IMR-90 (cell line): Measurements from ENCODE around the gene NT5DC1. TPM values are rescaled to one million over a fixed set of nuclear protein-coding genes. Genes with fewer than 3 reads are reported as not detected.

Source experiments
- ATAC-seq: fragments of 200-7000 bp; cut with Tn5 transposase; 2 replicates; pipeline ENCODE4 v1.9.1; 2020; ENCODE audit warnings: low read depth, mild to moderate bottlenecking, moderate library complexity
- BruUV-seq: library from RNA; stranded (reverse); fragments of 400-500 nt; replicated peaks from 2 replicates; lab custom pipeline; 2021; lab: Mats Ljungman, UMichigan
- CTCF ChIA-PET: fragments of 300-600 bp; formaldehyde crosslinking; extraction: SDS; loops from one replicate; lab custom pipeline; 2021; ENCODE audit warnings: antibody characterized with exemption; lab: Yijun Ruan, JAX
- POLR2A ChIA-PET: fragments of 300-600 bp; sonication (Branson Sonifier 250); formaldehyde crosslinking; loops from one replicate; lab custom pipeline; 2022; ENCODE audit warnings: antibody characterized with exemption; ENCODE audit not compliant: unreplicated experiment; lab: Charles Lee
- DNase-seq: peaks from one replicate; pipeline ENCODE4 v3.0.0; 2013
- H2AFZ ChIP-seq: replicated peaks from 2 replicates; pipeline ENCODE3; 2013; ENCODE audit warnings: low read length, mild to moderate bottlenecking; ENCODE audit not compliant: poor library complexity
- H2AK5ac ChIP-seq: 2 replicates; pipeline ENCODE4 v1.6.1; 2013; ENCODE audit warnings: low read depth, low read length, inconsistent platforms
- H2AK9ac ChIP-seq: replicated peaks from 2 replicates; pipeline ENCODE3; 2013; ENCODE audit warnings: mild to moderate bottlenecking, low read depth, low read length, moderate library complexity; ENCODE audit not compliant: poor library complexity
- H2BK120ac ChIP-seq: 2 replicates; pipeline ENCODE4 v1.6.1; 2013; ENCODE audit warnings: low read depth, low read length, inconsistent platforms
- H2BK15ac ChIP-seq: 3 replicates; pipeline ENCODE4 v1.6.1; 2013; ENCODE audit warnings: low read depth, low read length, inconsistent platforms
- H2BK20ac ChIP-seq: 2 replicates; pipeline ENCODE4 v1.6.1; 2013; ENCODE audit warnings: low read depth, mild to moderate bottlenecking, inconsistent platforms, low read length, moderate library complexity
- H2BK5ac ChIP-seq: 2 replicates; pipeline ENCODE4 v1.6.1; 2013; ENCODE audit warnings: mild to moderate bottlenecking, low read depth, low read length, inconsistent platforms; ENCODE audit not compliant: poor library complexity, severe bottlenecking
- H3K14ac ChIP-seq: replicated peaks from 2 replicates; pipeline ENCODE4 v1.6.1; 2013; ENCODE audit warnings: low read depth, low read length, inconsistent platforms
- H3K18ac ChIP-seq: 2 replicates; pipeline ENCODE4 v1.6.1; 2013; ENCODE audit warnings: low read depth, low read length, control low read depth
- H3K23ac ChIP-seq: 2 replicates; pipeline ENCODE4 v1.6.1; 2013; ENCODE audit warnings: low read depth, low read length, inconsistent platforms
- H3K27ac ChIP-seq: 2 replicates; pipeline ENCODE4 v1.5.1; 2013; ENCODE audit warnings: mild to moderate bottlenecking, control low read depth, low read length; ENCODE audit not compliant: insufficient read depth
- H3K27me3 ChIP-seq: 2 replicates; pipeline ENCODE4 v1.6.1; 2013; ENCODE audit warnings: low read length; ENCODE audit not compliant: control insufficient read depth, insufficient read depth
- H3K36me3 ChIP-seq: 2 replicates; pipeline ENCODE4 v1.6.1; 2013; ENCODE audit warnings: low read length, mixed read lengths; ENCODE audit not compliant: control insufficient read depth, insufficient read depth
- H3K4ac ChIP-seq: 2 replicates; pipeline ENCODE4 v1.6.1; 2013; ENCODE audit warnings: low read depth, low read length, inconsistent platforms
- H3K4me1 ChIP-seq: 2 replicates; pipeline ENCODE4 v1.6.1; 2013; ENCODE audit warnings: low read length, mixed read lengths; ENCODE audit not compliant: control insufficient read depth, insufficient read depth
- H3K4me2 ChIP-seq: 2 replicates; pipeline ENCODE4 v1.6.1; 2013; ENCODE audit warnings: low read depth, mild to moderate bottlenecking, control low read depth, low read length, moderate library complexity
- H3K4me3 ChIP-seq: 2 replicates; pipeline ENCODE4 v1.5.1; 2013; ENCODE audit warnings: low read depth, mild to moderate bottlenecking, control low read depth, low read length, moderate library complexity; ENCODE audit not compliant: insufficient read depth
- H3K56ac ChIP-seq: 2 replicates; pipeline ENCODE4 v1.6.1; 2013; ENCODE audit warnings: low read length, inconsistent platforms; ENCODE audit not compliant: insufficient read depth; ENCODE audit errors: extremely low read depth
- H3K79me1 ChIP-seq, 2 experiments: 2 replicates each; pipeline ENCODE4 v1.6.1; 2013; ENCODE audit warnings: low read length in 2 of 2, inconsistent platforms in 1 of 2, low read depth in 1 of 2
- H3K9ac ChIP-seq: 2 replicates; pipeline ENCODE4 v1.6.1; 2013; ENCODE audit warnings: low read depth, low read length, control low read depth
- H3K9me1 ChIP-seq: 2 replicates; pipeline ENCODE4 v1.6.1; 2013; ENCODE audit warnings: low read length, inconsistent platforms; ENCODE audit not compliant: insufficient read depth
- H3K9me3 ChIP-seq: 2 replicates; pipeline ENCODE4 v1.6.1; 2013; ENCODE audit warnings: low read length; ENCODE audit not compliant: control insufficient read depth, insufficient read depth
- H4K20me1 ChIP-seq: 2 replicates; pipeline ENCODE4 v1.6.1; 2013; ENCODE audit warnings: low read length, inconsistent platforms; ENCODE audit not compliant: insufficient read depth
- H4K5ac ChIP-seq: 2 replicates; pipeline ENCODE4 v1.6.1; 2013; ENCODE audit warnings: mild to moderate bottlenecking, low read depth, low read length, control low read depth
- H4K8ac ChIP-seq, 2 experiments: 2 replicates each; pipeline ENCODE4 v1.6.1; 2013; ENCODE audit warnings: low read depth in 2 of 2, low read length in 2 of 2, control low read depth in 1 of 2, inconsistent platforms in 1 of 2
- H4K91ac ChIP-seq: 2 replicates; pipeline ENCODE4 v1.6.1; 2013; ENCODE audit warnings: low read depth, low read length, inconsistent platforms; ENCODE audit not compliant: insufficient read depth
- CHD1 ChIP-seq: IDR thresholded peaks from 2 replicates; pipeline ENCODE4 v1.6.1; 2012; ENCODE audit warnings: low read depth, low read length, improper control_type of control experiment
- FOS ChIP-seq: fragments of 150-350 bp; IDR thresholded peaks from 2 replicates; pipeline ENCODE4 v1.6.1; 2016; ENCODE audit warnings: low read depth, low read length
- MAFK ChIP-seq: IDR thresholded peaks from 2 replicates; pipeline ENCODE4 v1.6.1; 2012; ENCODE audit warnings: low read depth, low read length, improper control_type of control experiment
- POLR2A ChIP-seq: IDR thresholded peaks from 2 replicates; pipeline ENCODE4 v1.6.1; 2012; ENCODE audit warnings: mild to moderate bottlenecking, low read depth, low read length
- RAD21 ChIP-seq: IDR thresholded peaks from 2 replicates; pipeline ENCODE4 v1.6.1; 2012; ENCODE audit warnings: low read length, improper control_type of control experiment
- RCOR1 ChIP-seq: IDR thresholded peaks from 2 replicates; pipeline ENCODE4 v1.6.1; 2012; ENCODE audit warnings: mild to moderate bottlenecking, low read length, improper control_type of control experiment; ENCODE audit not compliant: insufficient replicate concordance
- RFX5 ChIP-seq: IDR thresholded peaks from 2 replicates; pipeline ENCODE4 v1.8.0; 2012; ENCODE audit warnings: low read depth, mild to moderate bottlenecking, low read length, moderate library complexity
- SMC3 ChIP-seq: fragments of 150-350 bp; IDR thresholded peaks from 2 replicates; pipeline ENCODE4 v1.6.1; 2016; ENCODE audit warnings: low read depth, mild to moderate bottlenecking, antibody characterized with exemption, low read length, moderate library complexity
- WGBS, 2 experiments: methylation state at CpG; one replicate each; pipeline versions ENCODE4 v1.1.5 to v1.1.7; 2013; ENCODE audit warnings: missing lambda C conversion rate in 2 of 2; ENCODE audit not compliant: insufficient read length in 1 of 2; ENCODE audit errors: extremely low coverage in 2 of 2; 5-methylcytosine and 5-hydroxymethylcytosine counted together
- dilution Hi-C: fragments of 300-500 bp; cut with HindIII; formaldehyde crosslinking; loops from one replicate; pipeline ENCODE4 v1.14.3; 2018; ENCODE audit warnings: low sequenced_read_pairs; ENCODE audit not compliant: unreplicated experiment
- in situ Hi-C: fragments of 300-500 bp; cut with MboI; formaldehyde crosslinking; loops from 3 replicates; pipeline ENCODE4 v1.14.3; 2019; ENCODE audit warnings: low sequenced_read_pairs, inconsistent platforms, mixed read lengths
- intact Hi-C: fragments of 100-400 bp; cut with micrococcal nuclease; formaldehyde crosslinking; loops from 2 replicates; pipeline ENCODE4 v1.10.0; 2022
- polyA plus RNA-seq, 3 experiments: library from polyadenylated mRNA; depleted of rRNA; stranded (reverse); fragments of >200 nt; gene quantifications; 2 replicates each; pipeline ENCODE4 v1.2.3, GENCODE V29; 2012; ENCODE audit warnings: low replicate concordance in 1 of 3
- total RNA-seq: library from RNA; depleted of rRNA; stranded (reverse); fragments of >200 nt; gene quantifications from 2 replicates; pipeline ENCODE4 v1.2.3, GENCODE V29; 2012
- TF ChIP-seq, protein P1 (sequence below): fragments of 150-350 bp; IDR thresholded peaks from 2 replicates; pipeline ENCODE4 v1.6.1; 2017; ENCODE audit warnings: mild to moderate bottlenecking, antibody characterized with exemption, low read length, low read depth
- TF ChIP-seq, protein P2 (sequence below): fragments of 150-350 bp; IDR thresholded peaks from 2 replicates; pipeline ENCODE4 v1.6.1; 2016; ENCODE audit warnings: low read depth, mild to moderate bottlenecking, low read length, moderate library complexity, borderline replicate concordance

Gene NT5DC1
- total and polyA plus RNA-seq, 2 of the 4 experiments (the other 2 are of a cell fraction) = 11.7 to 16.8 TPM

DNA sequence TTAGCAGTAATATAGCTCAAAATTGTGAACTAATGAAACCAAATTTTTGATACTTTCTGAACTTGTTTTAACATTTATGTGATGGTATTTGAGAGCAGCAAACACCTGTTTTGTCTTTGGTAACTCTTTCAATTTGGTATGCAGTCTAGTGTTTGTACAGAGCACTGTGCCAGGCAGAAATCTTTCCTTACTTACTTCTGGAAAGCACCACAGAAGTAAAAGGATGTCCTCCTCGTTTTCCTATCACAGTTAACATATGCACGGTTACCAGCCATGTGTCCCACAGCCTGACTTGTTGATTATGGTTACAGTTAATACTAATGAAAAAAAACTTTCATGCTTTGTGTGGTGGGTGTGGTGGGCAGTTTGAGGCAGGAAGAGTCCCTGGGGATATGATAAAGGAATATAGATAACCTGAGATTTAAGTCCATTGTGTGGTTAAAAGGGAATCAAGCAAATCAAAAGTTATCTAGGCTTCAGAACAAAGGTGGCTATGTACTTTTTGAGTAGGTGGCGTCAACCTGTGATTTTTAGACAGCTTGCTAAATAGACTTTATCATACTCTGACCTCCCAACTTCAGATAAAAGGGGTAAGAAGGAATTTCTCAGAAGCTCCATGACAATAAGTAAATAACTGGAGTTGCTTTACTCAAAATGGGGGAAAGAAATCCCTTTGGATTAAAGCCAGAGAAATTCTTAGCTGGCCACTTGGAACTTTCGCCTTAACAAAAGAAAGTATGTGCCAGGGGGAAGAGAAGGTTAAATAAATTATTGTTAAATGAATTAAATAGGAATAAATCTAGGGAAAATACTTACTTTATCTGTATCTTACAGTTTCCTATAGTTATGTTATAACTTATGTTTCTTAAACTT is 45.4 kb downstream of the NT5DC1 start:
- POLR2A ChIA-PET = no interaction called here
- TF ChIP-seq SMC3 = no peak
- no peak for TF ChIP-seq RCOR1
- TF ChIP-seq CHD1 = no peak
- no peak for TF ChIP-seq RAD21
- TF ChIP-seq, protein P1, sequence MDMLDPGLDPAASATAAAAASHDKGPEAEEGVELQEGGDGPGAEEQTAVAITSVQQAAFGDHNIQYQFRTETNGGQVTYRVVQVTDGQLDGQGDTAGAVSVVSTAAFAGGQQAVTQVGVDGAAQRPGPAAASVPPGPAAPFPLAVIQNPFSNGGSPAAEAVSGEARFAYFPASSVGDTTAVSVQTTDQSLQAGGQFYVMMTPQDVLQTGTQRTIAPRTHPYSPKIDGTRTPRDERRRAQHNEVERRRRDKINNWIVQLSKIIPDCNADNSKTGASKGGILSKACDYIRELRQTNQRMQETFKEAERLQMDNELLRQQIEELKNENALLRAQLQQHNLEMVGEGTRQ = no peak
- TF ChIP-seq, protein P2, sequence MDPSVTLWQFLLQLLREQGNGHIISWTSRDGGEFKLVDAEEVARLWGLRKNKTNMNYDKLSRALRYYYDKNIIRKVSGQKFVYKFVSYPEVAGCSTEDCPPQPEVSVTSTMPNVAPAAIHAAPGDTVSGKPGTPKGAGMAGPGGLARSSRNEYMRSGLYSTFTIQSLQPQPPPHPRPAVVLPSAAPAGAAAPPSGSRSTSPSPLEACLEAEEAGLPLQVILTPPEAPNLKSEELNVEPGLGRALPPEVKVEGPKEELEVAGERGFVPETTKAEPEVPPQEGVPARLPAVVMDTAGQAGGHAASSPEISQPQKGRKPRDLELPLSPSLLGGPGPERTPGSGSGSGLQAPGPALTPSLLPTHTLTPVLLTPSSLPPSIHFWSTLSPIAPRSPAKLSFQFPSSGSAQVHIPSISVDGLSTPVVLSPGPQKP = no peak
- no peak for TF ChIP-seq RFX5
- no peak for TF ChIP-seq FOS
- TF ChIP-seq MAFK = no peak
- TF ChIP-seq POLR2A = no peak
- intact Hi-C loops (no loop called here), in situ Hi-C loops (no loop called here), dilution Hi-C loops (no loop called here)
- WGBS, 2 experiments = no CpG with 5 or more reads among the region's 4 CpGs
- no peak overlapping the region for H4K91ac ChIP-seq
- H2BK20ac ChIP-seq = no peak overlapping the region
- no peaks in the 10 kb centered on the region for H3K9me3 ChIP-seq
- BruUV-seq = no TSS peak
- 0 out of 2 replicates have a peak overlapping the region, but pooled peaks have one; percentile 10 for H3K4ac ChIP-seq
- H3K36me3 ChIP-seq = no peaks in the 10 kb centered on the region
- no peak overlapping the region for H4K5ac ChIP-seq
- ATAC-seq (no peak), DNase-seq (no peak)
- no peak overlapping the region for H3K4me3 ChIP-seq
- H3K14ac ChIP-seq = 0 out of 2 replicates have a peak overlapping the region, but pooled peaks have one; percentile 35
- CTCF ChIA-PET = no interaction called here
- no peak overlapping the region for H3K18ac ChIP-seq
- H3K27me3 ChIP-seq = no peaks in the 10 kb centered on the region
- H3K9me1 ChIP-seq = no peaks in the 10 kb centered on the region
- H3K27ac ChIP-seq = no peak overlapping the region
- H2AFZ ChIP-seq = no peak overlapping the region
- H3K23ac ChIP-seq = no peak overlapping the region
- H2AK9ac ChIP-seq = no peak overlapping the region
- H3K56ac ChIP-seq = no peak overlapping the region
- no peak overlapping the region for H2BK15ac ChIP-seq
- no peak overlapping the region for H4K8ac ChIP-seq
- H4K20me1 ChIP-seq = no peaks in the 10 kb centered on the region
- H3K79me1 ChIP-seq = no peaks in the 10 kb centered on the region
- H3K9ac ChIP-seq = no peak overlapping the region
- H3K4me2 ChIP-seq = no peak overlapping the region
- no peak overlapping the region for H2AK5ac ChIP-seq
- H2BK5ac ChIP-seq = no peak overlapping the region
- no peak overlapping the region for H2BK120ac ChIP-seq
- peaks cover 2% of the 10 kb centered on the region; the same call in 1 of the 2 replicates for H3K4me1 ChIP-seq
